ENCODE measurements around the gene DLGAP3. TPM values are rescaled to one million over a fixed set of nuclear protein-coding genes. Genes with fewer than 3 reads are reported as not detected.

DLGAP3 gene
- total RNA-seq, 4 donors from 2014 or later, result 0.06 to 0.83 (median 0.40) TPM

- Histone ChIP-seq H3K36me3 (peaks cover 0 to 6% (median 0%) of the 10 kb centered on the region in 4 donors), H3K27me3 (no peaks in the 10 kb centered on the region), H3K4me3 (no peak overlapping the region), H3K9me3 (no peaks in the 10 kb centered on the region), H3K4me1 (peaks cover 26 to 65% (median 31%) of the 10 kb centered on the region in 4 donors), H3K27ac (replicated peaks in 1 of 4) (no peak overlapping the region)
- DNase-seq (ENCODE audit: extremely low spot score), result peak; percentile 75
- TF ChIP-seq, protein P1, sequence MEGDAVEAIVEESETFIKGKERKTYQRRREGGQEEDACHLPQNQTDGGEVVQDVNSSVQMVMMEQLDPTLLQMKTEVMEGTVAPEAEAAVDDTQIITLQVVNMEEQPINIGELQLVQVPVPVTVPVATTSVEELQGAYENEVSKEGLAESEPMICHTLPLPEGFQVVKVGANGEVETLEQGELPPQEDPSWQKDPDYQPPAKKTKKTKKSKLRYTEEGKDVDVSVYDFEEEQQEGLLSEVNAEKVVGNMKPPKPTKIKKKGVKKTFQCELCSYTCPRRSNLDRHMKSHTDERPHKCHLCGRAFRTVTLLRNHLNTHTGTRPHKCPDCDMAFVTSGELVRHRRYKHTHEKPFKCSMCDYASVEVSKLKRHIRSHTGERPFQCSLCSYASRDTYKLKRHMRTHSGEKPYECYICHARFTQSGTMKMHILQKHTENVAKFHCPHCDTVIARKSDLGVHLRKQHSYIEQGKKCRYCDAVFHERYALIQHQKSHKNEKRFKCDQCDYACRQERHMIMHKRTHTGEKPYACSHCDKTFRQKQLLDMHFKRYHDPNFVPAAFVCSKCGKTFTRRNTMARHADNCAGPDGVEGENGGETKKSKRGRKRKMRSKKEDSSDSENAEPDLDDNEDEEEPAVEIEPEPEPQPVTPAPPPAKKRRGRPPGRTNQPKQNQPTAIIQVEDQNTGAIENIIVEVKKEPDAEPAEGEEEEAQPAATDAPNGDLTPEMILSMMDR (IDR thresholded peaks at IDR 0.05), result no peak
- no peak for TF ChIP-seq POLR2A (IDR thresholded peaks at IDR 0.05; ENCODE audit: low read depth)
- no peak for TF ChIP-seq POLR2AphosphoS5 (IDR thresholded peaks at IDR 0.05)
- TF ChIP-seq EP300 (IDR thresholded peaks at IDR 0.05), result no peak
- intact Hi-C loops (cut with DNase I), result no loop called here
- WGBS, result 88% methylated on average over 13 of the region's 14 CpGs
Observed at GRCh38 chr1:34839526-34840305, 89.7 kb downstream of the DLGAP3 start.

DNA sequence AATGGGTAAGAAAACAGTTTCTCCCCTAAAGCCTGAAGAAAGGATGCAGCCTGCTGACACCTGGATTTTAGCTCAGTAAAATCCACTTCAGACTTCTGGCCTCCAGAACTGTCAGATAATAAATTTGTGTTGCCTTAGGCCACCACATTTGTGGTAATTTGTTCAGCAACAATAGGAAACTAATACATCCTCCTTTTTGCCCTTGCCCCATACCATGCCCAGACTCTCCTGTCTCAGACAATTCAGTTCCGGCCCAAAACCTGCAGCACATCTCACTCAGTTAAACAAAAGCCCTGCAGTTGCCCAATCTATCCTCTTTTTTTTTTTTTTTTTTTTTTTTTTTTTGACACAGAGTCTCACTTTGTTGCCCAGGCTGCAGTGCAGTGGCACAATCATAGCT is 95.7 kb downstream of the DLGAP3 start:
- H3K4me3 ChIP-seq, result no peak overlapping the region
- TF ChIP-seq POLR2A (IDR thresholded peaks at IDR 0.05; ENCODE audit: low read depth) (no peak), EP300 (IDR thresholded peaks at IDR 0.05) (no peak), POLR2AphosphoS5 (IDR thresholded peaks at IDR 0.05) (no peak)
- TF ChIP-seq, protein P1 (IDR thresholded peaks at IDR 0.05), result no peak
- intact Hi-C loops (cut with DNase I), result no loop called here
- peaks cover 0 to 3% (median 2%) of the 10 kb centered on the region in 4 donors for H3K36me3 ChIP-seq
- WGBS, result 87% methylated on average over 1 of the region's 1 CpG
- peaks cover 7 to 33% (median 15%) of the 10 kb centered on the region in 4 donors for H3K4me1 ChIP-seq
- no peaks in the 10 kb centered on the region for H3K27me3 ChIP-seq
- no peaks in the 10 kb centered on the region for H3K9me3 ChIP-seq
- peak; percentile 31 for DNase-seq (ENCODE audit: extremely low spot score)
- H3K27ac ChIP-seq (replicated peaks in 1 of 4), result no peak overlapping the region

DNA sequence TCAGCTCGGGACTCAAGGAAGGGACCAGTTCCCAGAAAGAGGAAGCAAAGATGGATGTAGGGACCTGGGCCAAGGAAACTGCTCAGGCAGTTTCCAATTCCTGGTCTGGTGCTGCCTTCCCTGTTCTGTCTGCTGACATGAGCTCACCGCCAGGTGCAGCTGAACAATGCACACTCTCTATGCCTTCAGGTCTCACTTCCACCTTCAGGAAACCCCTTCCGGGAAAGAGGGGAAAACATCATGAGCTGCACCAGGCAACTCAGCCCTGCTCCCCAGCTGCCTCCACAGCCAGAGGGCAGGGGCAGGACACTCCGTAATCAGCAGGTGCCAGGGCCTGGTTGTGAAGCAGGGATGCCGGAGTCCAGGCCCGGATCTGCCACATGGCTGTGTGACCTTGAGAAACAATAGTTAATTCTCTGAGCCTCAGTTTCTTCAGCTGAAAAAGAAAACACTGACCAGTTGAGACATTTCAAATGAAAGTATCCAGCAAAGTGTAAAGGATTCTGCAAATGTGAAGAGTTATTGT is 97.7 kb downstream of the DLGAP3 start:
- peak; percentile 21 for DNase-seq (ENCODE audit: extremely low spot score)
- H3K4me3 ChIP-seq, result no peak overlapping the region
- H3K36me3 ChIP-seq, result peaks cover 0 to 3% (median 2%) of the 10 kb centered on the region in 4 donors
- H3K27me3 ChIP-seq, result no peaks in the 10 kb centered on the region
- peaks cover 2 to 20% (median 15%) of the 10 kb centered on the region in 4 donors for H3K4me1 ChIP-seq
- no peak for TF ChIP-seq POLR2A (IDR thresholded peaks at IDR 0.05; ENCODE audit: low read depth)
- no peaks in the 10 kb centered on the region for H3K9me3 ChIP-seq
- 86% methylated on average over 6 of the region's 6 CpGs for WGBS
- intact Hi-C loops (cut with DNase I), result no loop called here
- no peak overlapping the region for H3K27ac ChIP-seq (replicated peaks in 1 of 4)

DNA sequence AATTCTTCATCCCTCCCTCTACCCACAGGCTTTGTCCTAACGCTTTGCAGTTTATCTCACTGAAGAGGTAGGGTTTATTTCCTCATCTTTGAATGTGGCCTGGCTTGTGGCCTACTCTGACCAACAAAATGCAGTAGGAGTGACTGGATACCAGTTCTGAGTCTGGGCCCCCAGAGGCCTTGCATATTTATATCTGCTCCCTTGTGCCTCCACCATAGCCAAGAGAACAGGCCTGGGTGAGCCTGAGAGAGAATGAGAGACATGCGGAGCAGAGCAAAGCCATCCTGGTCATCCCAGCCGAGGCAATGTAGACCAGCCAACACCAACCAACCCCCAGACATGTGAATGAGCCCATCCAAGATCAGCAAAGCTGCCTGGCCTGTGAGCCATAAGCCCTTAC is 100.2 kb downstream of the DLGAP3 start:
- TF ChIP-seq EP300 (IDR thresholded peaks at IDR 0.05) (no peak), POLR2A (IDR thresholded peaks at IDR 0.05; ENCODE audit: low read depth) (no peak), POLR2AphosphoS5 (IDR thresholded peaks at IDR 0.05) (no peak)
- TF ChIP-seq, protein P1 (IDR thresholded peaks at IDR 0.05), result no peak
- peaks cover 0 to 3% (median 2%) of the 10 kb centered on the region in 4 donors for H3K36me3 ChIP-seq
- no peak overlapping the region for H3K4me3 ChIP-seq
- DNase-seq (ENCODE audit: extremely low spot score), result peak; percentile 50
- no peaks in the 10 kb centered on the region for H3K27me3 ChIP-seq
- H3K27ac ChIP-seq (replicated peaks in 1 of 4), result no peak overlapping the region
- H3K4me1 ChIP-seq, result peaks cover 4 to 14% (median 8%) of the 10 kb centered on the region in 4 donors
- WGBS, result 95% methylated on average over 3 of the region's 3 CpGs
- intact Hi-C loops (cut with DNase I), result no loop called here
- no peaks in the 10 kb centered on the region for H3K9me3 ChIP-seq

DNA sequence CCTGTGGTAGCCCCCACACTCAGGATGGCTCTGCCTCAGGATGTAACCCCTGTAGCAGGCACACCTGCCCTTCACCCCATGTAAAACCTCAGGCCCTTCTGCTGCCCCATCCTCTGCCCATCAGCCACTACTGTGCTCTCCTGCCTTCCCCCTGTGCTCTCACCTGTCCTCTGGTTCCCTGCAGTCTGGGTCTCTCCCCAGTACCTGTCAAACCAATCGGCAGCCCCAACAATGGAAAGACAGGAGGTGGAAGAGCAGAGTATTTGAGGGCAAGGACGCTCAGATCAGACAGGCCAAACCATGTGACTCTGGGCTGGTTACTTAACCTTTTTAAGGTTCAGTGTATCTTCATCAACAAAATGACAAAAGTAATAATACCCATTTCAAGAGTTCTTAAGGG is 100.8 kb downstream of the DLGAP3 start:
- DNase-seq (ENCODE audit: extremely low spot score), result peak; percentile 53
- H3K9me3 ChIP-seq, result peaks cover 0 to 4% (median 0%) of the 10 kb centered on the region in 4 donors
- no peak overlapping the region for H3K4me3 ChIP-seq
- intact Hi-C loops (cut with DNase I), result no loop called here
- H3K27me3 ChIP-seq, result no peaks in the 10 kb centered on the region
- peaks cover 0 to 6% (median 2%) of the 10 kb centered on the region in 4 donors for H3K36me3 ChIP-seq
- no peak overlapping the region for H3K27ac ChIP-seq (replicated peaks in 1 of 4)
- TF ChIP-seq EP300 (IDR thresholded peaks at IDR 0.05) (no peak), POLR2AphosphoS5 (IDR thresholded peaks at IDR 0.05) (no peak), POLR2A (IDR thresholded peaks at IDR 0.05; ENCODE audit: low read depth) (no peak)
- TF ChIP-seq, protein P1 (IDR thresholded peaks at IDR 0.05), result no peak
- peaks cover 4 to 14% (median 8%) of the 10 kb centered on the region in 4 donors for H3K4me1 ChIP-seq
- 71% methylated on average over 2 of the region's 2 CpGs for WGBS

Measured in esophagus muscularis mucosa (tissue), 4 donors.